DND-41 (cell line): ENCODE data around the gene SIRPB2.

Experiments used
- CTCF ChIP-seq: IDR thresholded peaks from 2 replicates; pipeline ENCODE4 v1.5.1; 2012; ENCODE audit warnings: borderline replicate concordance, low read length, moderate library complexity, mild to moderate bottlenecking; ENCODE audit not compliant: poor library complexity, severe bottlenecking; ENCODE audit errors: extremely low read depth
- EZH2 ChIP-seq: IDR thresholded peaks from 3 replicates; pipeline ENCODE4 v1.6.1; 2012; ENCODE audit warnings: borderline replicate concordance, low read depth, mild to moderate bottlenecking, moderate library complexity, low read length, inconsistent platforms; ENCODE audit not compliant: severe bottlenecking

- TF ChIP-seq CTCF, result no peak
- TF ChIP-seq EZH2, result no peak
Measured at GRCh38 chr20:1534526-1534925, 43.3 kb upstream of the SIRPB2 start.
